GM19463 (cell line): ENCODE measurements around the gene MAL.

Experiments used
- ATAC-seq: cut with Tn5 transposase; IDR thresholded peaks from one replicate; pipeline ENCODE4 v1.9.1; 2021; ENCODE audit warnings: mild to moderate bottlenecking, moderate library complexity; ENCODE audit not compliant: unreplicated experiment

MAL gene

GRCh38 chr2:94996305-94997100 lies 29.0 kb upstream of the MAL start:
- no peak for ATAC-seq

- ATAC-seq: no peak
Observed at GRCh38 chr2:94997981-94998930, 27.3 kb upstream of the MAL start.

DNA sequence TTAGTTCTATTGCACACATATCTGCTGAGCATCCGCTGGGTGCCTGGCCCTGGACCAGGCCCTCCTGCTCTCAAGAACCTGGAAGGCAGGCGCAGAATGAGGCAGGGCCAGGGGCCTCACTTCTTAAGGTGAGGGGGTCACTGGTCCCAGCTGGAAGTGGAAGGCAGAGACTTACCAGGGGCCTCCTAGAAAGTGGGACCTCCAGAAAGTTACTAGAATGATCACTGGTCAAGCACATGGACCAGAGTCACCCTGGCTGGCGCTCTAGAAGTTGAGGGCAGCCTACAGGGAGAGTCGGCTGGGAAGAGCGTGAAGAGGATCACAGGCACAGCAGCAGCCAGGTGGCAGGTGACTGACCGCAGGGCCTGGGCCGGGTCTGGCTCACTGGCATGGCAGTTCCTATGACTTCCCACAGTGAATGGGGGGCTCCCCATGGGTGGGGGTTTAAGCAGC lies 26.1 kb upstream of the MAL start:
- ATAC-seq: no peak

- no peak for ATAC-seq
Observed at GRCh38 chr2:95001051-95001562, 24.4 kb upstream of the MAL start.

DNA sequence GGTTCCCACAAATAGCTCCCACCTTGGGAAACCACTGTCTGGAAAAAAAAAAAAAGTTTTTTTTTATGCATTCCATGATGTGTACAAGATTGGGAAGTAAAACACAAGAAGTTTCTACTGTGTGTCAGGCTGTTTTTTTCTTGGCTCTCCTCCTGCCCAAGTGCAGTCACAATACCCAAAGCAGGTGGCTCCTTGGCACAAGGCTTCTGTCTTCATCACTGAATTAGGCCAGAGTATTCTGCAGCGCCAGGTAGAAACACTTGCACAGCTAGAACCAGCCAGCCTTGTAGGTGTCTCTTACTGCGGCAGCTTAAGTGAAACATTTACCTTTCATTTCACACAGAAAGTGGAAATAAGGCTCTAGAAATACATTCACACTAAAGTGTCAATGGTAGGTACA lies 23.8 kb upstream of the MAL start:
- ATAC-seq: no peak

GRCh38 chr2:95002498-95002897 lies 23.0 kb upstream of the MAL start:
- ATAC-seq: no peak

GRCh38 chr2:95004287-95004686 lies 21.2 kb upstream of the MAL start:
- no peak for ATAC-seq

GRCh38 chr2:95004711-95005110 lies 20.8 kb upstream of the MAL start:
- no peak for ATAC-seq

GRCh38 chr2:95005726-95006125 lies 19.8 kb upstream of the MAL start:
- ATAC-seq: no peak

- ATAC-seq: no peak
Observed at GRCh38 chr2:95006588-95006987, 18.9 kb upstream of the MAL start.

DNA sequence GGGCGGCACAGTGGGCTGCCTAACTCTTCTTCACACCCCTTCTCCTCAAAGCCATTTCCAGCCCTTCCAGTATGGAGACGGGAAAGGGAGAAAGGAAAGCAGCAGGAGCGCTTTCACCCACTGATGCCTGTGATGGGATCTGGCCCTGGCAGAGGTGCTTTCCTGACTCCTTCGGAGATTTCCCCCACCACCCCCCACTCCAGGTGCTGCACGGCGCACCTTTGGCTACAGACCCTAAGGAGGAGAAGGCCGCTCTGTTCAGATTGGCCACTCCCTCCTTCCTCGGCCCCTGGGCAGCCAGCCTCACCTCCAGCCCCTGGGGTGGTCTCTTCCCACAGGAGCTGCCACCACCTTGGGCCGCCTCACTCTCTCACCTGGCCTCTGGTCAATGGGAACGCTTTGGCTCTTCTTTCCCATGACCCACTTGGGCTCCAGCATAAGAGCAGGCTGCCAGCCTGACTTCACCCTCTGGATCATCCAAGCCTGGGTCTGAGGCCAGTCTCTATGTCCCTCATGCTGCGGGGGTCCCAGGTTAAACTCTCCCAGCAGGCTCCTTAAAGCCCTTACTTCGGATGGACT lies 18.4 kb upstream of the MAL start:
- no peak for ATAC-seq

- ATAC-seq: no peak
Observed at GRCh38 chr2:95007822-95008221, 17.7 kb upstream of the MAL start.

GRCh38 chr2:95008306-95008705 lies 17.2 kb upstream of the MAL start:
- no peak for ATAC-seq

DNA sequence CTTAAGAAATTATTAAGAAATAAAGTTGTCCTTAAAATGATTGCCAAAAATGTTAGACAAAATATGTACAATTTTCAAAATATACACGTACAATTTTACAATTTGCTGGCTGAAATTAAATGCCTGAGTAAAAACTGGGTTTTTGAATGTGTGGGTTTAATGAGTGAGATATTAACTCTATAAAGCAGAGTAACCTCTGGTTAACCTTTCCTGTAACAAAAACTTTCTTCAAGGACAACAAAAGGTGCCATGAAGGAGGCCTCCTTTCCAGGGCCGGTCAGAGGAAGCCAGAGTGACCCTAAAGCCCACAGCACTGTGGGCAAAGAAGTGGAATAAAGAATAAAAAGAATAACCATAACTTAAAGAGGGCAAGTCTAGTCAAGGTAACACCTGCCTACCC lies 16.5 kb upstream of the MAL start:
- no peak for ATAC-seq

DNA sequence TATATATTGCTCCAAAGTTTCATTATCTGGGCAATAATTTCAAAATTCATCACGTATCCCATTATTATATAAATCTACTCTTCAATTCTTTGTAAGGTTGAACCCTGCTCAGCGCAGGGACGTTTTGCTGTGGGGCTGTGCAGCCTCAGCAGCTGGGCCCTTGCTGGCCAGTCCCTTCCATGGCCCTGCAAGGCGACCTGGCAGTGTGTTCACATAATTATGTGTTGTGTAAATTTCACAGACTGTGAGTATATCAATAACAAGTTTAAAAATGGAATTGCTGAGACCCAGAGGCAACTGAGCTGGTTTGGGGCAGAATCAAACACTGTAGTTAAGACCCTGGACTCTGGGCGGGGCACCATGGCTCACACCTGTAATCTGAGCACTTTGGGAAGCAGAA lies 16.1 kb upstream of the MAL start:
- ATAC-seq: no peak

- no peak for ATAC-seq
Observed at GRCh38 chr2:95010126-95010525, 15.4 kb upstream of the MAL start.

DNA sequence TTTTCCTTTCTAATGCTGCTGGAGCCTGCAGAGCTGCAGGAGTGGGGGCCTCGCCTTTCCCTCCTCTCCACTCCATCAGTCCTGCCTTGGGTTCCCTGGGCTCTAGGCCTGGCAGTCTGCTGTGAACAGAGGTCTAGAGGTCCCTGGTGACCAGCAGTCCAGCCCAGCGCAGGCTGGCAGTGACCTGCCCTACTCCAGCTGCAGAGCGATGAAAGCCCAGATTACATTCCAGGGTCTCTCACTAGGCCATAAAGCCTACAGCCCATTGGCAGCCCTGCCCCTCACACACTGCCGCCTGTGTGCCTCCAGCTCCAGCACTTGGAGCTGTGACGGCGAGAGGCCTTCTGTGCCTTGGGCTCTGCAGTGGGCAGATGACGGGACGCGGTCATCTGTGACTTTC lies 14.8 kb upstream of the MAL start:
- ATAC-seq: no peak

GRCh38 chr2:95012881-95013550 lies 12.5 kb upstream of the MAL start:
- ATAC-seq: peak; percentile 81

GRCh38 chr2:95013726-95014125 lies 11.8 kb upstream of the MAL start:
- ATAC-seq: no peak

DNA sequence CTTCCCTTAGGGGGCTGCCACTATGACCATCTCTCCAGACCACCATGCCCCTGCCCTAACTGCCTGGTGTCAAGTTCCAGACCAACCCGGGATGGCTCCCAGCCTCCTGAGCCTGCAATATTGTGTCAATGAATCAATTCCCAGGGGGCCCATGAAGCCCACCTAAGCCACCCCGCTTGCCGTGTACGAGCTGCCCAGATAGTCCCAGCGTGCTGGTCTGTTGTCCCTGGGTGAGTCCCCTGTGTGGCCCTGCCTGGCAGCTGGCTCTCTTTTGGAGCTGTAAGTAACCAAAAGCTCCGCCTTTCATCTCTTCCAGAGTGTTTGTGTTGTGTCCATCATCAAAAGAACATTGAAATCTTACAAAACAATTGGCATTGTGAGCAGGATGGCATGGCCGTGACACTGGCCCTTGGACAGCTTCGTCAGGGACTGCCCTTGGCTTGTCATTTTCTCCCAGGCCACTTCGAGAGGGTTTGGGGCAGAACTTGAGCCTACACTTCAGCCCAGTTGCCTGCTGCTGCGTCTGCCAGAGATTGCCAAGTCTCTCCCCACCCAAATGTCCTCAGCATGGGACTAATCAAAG lies 11.3 kb upstream of the MAL start:
- no peak for ATAC-seq
